Heart right ventricle (tissue), 16 donors: ENCODE data around the gene RBPMS2. TPM values are rescaled to one million over a fixed set of nuclear protein-coding genes. Genes with fewer than 3 reads are reported as not detected.
A peak's percentile ranks its signal among the peaks of the same experiment; 100 is the strongest.

ENCODE experiments used
- ATAC-seq, 8 donors: fragments of 200-7000 bp; cut with Tn5 transposase; one replicate each; pipeline ENCODE4 v1.9.1; 2020; ENCODE audit warnings: mild to moderate bottlenecking in 8 of 8, moderate library complexity in 8 of 8, moderate number of reproducible peaks in 1 of 8
- DNase-seq, 2 donors: peaks; one replicate each; pipeline ENCODE4 v3.0.0-alpha.2; 2020
- H3K27ac ChIP-seq, 10 donors: fragments of 200-600 bp; sonication (generic) in 2 of 10; one replicate each; pipeline versions ENCODE4 v1.5.0 to v1.8.0; 2020 to 2022; ENCODE audit warnings: mild to moderate bottlenecking in 3 of 10
- H3K27me3 ChIP-seq, 7 donors: fragments of 200-600 bp; one replicate each; pipeline ENCODE4 v1.8.0; 2021 to 2022; ENCODE audit warnings: mild to moderate bottlenecking in 2 of 7
- H3K36me3 ChIP-seq, 9 donors: fragments of 200-600 bp; sonication (generic) in 1 of 9; one replicate each; pipeline versions ENCODE4 v1.5.0 to v1.8.0; 2020 to 2022; ENCODE audit warnings: mild to moderate bottlenecking in 2 of 9
- H3K4me1 ChIP-seq, 9 donors: fragments of 200-600 bp; sonication (generic) in 1 of 9; one replicate each; pipeline versions ENCODE4 v1.5.0 to v1.8.0; 2020 to 2022; ENCODE audit warnings: mild to moderate bottlenecking in 4 of 9
- H3K4me3 ChIP-seq, 10 donors: fragments of 200-600 bp; sonication (generic) in 2 of 10; one replicate each; pipeline versions ENCODE4 v1.5.0 to v1.8.0; 2020 to 2022; ENCODE audit warnings: mild to moderate bottlenecking in 7 of 10, moderate library complexity in 2 of 10
- H3K9me3 ChIP-seq, 11 donors: fragments of 200-600 bp in 10 of 11; sonication (generic) in 2 of 11; one replicate each; pipeline versions ENCODE4 v1.5.0 to v1.8.0; 2013 to 2022; ENCODE audit warnings: mild to moderate bottlenecking in 2 of 11, control low read depth in 1 of 11, moderate library complexity in 1 of 11
- WGBS, 2 donors: extraction: QIAGEN DNeasy Blood & Tissue Kit; methylation state at CpG; one replicate each; pipeline ENCODE4 v1.1.7; 2013; ENCODE audit warnings: inconsistent platforms in 1 of 2; 5-methylcytosine and 5-hydroxymethylcytosine counted together
- intact Hi-C, 10 donors: fragments of 100-400 bp; cut with DNase I; formaldehyde crosslinking; loops; one replicate each; pipeline versions ENCODE4 v1.11.1 to v1.14.2; 2022
- polyA plus RNA-seq, 2 donors: library from polyadenylated mRNA; stranded (reverse); fragments of 200-250 nt; gene quantifications; one replicate each; pipeline ENCODE4 v1.2.3, GENCODE V29; 2013
- total RNA-seq, 10 donors: library from RNA; stranded (reverse); fragmentation: NEBNext Ultra II Directional in 3 of 10; extraction: Animal tissue kit (Norgen Biotek cat#: 25700) in 3 of 10; gene quantifications; one replicate each; pipeline versions ENCODE4 v1.2.1 to v1.2.4, GENCODE V29; 2021 to 2023
- TF ChIP-seq, protein P1 (sequence below), 9 donors: fragments of 200-600 bp; sonication (generic) in 2 of 9; IDR thresholded peaks; one replicate each; pipeline versions ENCODE4 v1.5.0 to v1.8.0; 2021 to 2022; ENCODE audit warnings: antibody characterized with exemption in 9 of 9, mild to moderate bottlenecking in 5 of 9, moderate library complexity in 1 of 9
- donor health status: Arrhythmogenic right ventricular cardiomyopathy.
- donor health status: ischemic (EF 13 %, LVEDD 7.1; RV severe dilation, severe dysfunction).
- donor health status: healthy with polysubstance abuse.
- donor health status: DM: no; HTN: yes; CAD: no.
- donor health status: DM: no; HTN: no; CAD: no.
- donor health status: ischemic (EF 25% LVEDD 6.9; RV normal size, moderate dysfunction).
- donor health status: ischemic (EF 25% LVEDD 5.7; RV mildly dilated, moderate dysfunction).
- donor health status: healthy.
- donor health status: DM: yes; HTN: yes; CAD: no.
- donor health status: Ischemic cardiomyopathy.
- donor health status: ischemic (EF 35%, LVEDD 5.7; RV mildly dilated, moderate dysfunction).
- donor health status: nonischemic (EF 11% LVEDD 7.7; RV severe dilation, severe dysfunction).
- donor health status: DM: yes; HTN: yes; CAD: no.
- donor health status: PGD.
- donor health status: ischemic (EF 29% LVEDD 5.4; RV normal size, mild dysfunction).
- donor health status: nonischemic (EF 23%, LVEDD 6.1; RV moderate dilation, normal function).

RBPMS2 gene
- total and polyA plus RNA-seq, 12 donors, result 177 to 310 (median 213) TPM

DNA sequence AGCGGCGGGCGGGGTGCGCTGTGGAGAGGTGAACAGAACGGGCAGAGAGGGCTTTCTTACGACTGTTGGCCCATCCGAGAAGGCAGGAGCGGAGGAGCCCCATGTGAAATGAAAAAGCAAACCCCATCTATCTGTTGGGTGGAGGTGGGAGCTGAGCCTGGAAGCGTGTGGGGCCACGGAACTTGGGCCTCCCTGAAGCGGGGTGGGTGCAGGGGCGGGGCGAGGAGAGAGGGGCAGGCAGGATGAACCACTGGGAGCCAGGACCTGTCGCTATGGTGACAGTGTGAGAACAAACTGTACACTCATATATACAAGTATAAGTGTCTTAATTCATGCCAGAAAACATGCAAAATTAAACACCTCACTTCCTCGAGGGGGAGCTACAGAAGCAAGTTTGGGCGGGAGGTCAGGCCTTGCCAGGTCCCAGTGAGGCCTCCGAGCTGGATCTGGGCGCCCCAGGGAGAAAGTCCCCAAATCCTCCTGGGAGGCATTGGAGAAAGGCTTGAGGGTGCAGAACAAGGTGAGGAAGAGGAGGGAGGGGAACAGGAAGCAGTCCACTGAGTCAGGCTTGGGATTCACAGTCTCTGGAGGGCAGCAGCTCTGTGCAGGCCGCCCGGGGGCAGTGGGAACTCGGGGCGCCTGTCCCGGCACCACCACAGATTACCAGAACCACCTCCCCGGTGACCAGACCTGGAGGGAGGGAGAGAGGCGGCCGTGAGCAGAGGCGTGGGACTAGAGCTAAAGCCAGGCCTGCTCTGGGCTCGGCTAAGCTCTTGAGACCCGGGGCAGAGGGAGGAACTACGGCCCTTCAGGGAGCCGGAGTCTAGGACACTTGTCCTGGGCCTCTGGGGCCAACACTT is 34.8 kb downstream of the RBPMS2 start:
- peak; percentile 58 to 95 (median 84) for ATAC-seq
- peaks cover 12 to 57% (median 38%) of the 10 kb centered on the region in 9 donors for H3K4me1 ChIP-seq
- H3K27ac ChIP-seq, result peak overlapping the region in 9 of 10 donors; percentile 56 to 77 (median 61)
- H3K36me3 ChIP-seq, result peaks cover 0 to 26% (median 0%) of the 10 kb centered on the region in 9 donors
- peak overlapping the region in 3 of 10 donors; percentile 7 to 25 (median 14) for H3K4me3 ChIP-seq
- DNase-seq, result peak; percentile 67 to 73
- intact Hi-C loops, result loop anchor here in 4 of 10 donors (1.0 to 5.0 kb wide), 4 partner anchors 67 to 70 kb away; no protein-coding TSS in a partner anchor
- no peaks in the 10 kb centered on the region for H3K9me3 ChIP-seq
- TF ChIP-seq, protein P1, sequence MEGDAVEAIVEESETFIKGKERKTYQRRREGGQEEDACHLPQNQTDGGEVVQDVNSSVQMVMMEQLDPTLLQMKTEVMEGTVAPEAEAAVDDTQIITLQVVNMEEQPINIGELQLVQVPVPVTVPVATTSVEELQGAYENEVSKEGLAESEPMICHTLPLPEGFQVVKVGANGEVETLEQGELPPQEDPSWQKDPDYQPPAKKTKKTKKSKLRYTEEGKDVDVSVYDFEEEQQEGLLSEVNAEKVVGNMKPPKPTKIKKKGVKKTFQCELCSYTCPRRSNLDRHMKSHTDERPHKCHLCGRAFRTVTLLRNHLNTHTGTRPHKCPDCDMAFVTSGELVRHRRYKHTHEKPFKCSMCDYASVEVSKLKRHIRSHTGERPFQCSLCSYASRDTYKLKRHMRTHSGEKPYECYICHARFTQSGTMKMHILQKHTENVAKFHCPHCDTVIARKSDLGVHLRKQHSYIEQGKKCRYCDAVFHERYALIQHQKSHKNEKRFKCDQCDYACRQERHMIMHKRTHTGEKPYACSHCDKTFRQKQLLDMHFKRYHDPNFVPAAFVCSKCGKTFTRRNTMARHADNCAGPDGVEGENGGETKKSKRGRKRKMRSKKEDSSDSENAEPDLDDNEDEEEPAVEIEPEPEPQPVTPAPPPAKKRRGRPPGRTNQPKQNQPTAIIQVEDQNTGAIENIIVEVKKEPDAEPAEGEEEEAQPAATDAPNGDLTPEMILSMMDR (IDR thresholded peaks at IDR 0.05), result peak in 7 of 9 donors; percentile 20 to 61 (median 46)
- H3K27me3 ChIP-seq, result no peaks in the 10 kb centered on the region
- WGBS, 2 donors, result 59 to 61% methylated on average over 31 of the region's 31 CpGs

DNA sequence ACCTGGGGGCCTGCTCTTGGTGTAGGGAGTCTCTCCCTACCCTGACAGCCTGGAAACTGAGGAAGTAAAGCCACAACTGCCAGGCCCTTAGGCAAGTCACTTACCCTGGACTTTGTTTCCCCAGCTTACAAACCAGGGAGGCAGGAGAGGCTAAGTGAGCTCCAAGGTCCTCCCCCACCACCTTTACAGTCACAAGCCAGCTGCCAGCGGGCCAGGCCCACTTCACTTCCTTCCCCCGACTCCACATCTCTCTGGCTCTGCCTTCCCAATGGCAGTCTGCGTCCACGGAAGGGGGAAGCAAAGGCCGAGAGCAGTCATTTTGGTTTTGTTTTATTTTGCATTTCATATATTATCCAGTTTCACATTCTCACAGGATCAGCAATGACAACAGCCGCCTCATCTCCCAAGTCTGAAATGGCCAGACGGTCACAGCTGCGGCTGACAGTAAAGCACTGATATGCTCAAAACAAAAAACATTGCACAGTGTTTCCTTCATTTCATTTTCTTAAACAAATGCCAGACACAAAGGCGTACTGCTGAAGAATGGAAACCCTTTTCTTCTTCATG is 35.7 kb downstream of the RBPMS2 start:
- Histone ChIP-seq H3K27me3 (no peaks in the 10 kb centered on the region), H3K9me3 (no peaks in the 10 kb centered on the region), H3K4me3 (peak overlapping the region in 2 of 10 donors; percentile 14 to 25), H3K4me1 (peaks cover 12 to 54% (median 38%) of the 10 kb centered on the region in 9 donors), H3K36me3 (peaks cover 0 to 26% (median 0%) of the 10 kb centered on the region in 9 donors), H3K27ac (peak overlapping the region; percentile 16 to 64 (median 52))
- ATAC-seq, result peak in 3 of 8 donors; percentile 8 to 40 (median 19)
- TF ChIP-seq, protein P1 (IDR thresholded peaks at IDR 0.05), result no peak
- DNase-seq, result no peak
- intact Hi-C loops, result loop anchor here in 5 of 10 donors (1.0 to 10.0 kb wide), 6 partner anchors 68 to 175 kb away; partner anchors contain the start of gene ANKDD1A (in 1 of the 5)
- 46 to 50% methylated on average over 9 of the region's 9 CpGs for WGBS, 2 donors

DNA sequence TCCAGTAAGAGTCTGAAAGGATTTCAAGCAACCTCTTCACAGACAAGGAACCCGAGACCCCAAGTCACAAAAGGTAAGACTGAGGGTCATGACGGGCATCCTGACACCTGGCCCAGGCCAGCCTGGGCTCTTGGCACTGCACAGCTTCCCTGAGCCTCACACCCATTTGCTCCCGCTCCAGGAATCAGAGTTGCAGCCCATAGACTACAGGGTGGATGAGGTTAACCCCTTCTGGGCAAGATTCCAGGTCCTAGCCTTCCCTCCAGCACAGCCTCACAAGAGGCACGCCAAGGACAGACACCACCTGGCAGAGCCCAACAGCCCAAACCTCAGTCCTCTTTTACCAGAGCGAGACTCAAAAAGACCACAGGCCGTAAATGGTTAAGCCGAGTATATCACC is 36.2 kb downstream of the RBPMS2 start:
- Histone ChIP-seq H3K36me3 (peaks cover 0 to 29% (median 0%) of the 10 kb centered on the region in 9 donors), H3K27ac (peak overlapping the region in 8 of 10 donors; percentile 16 to 64 (median 52)), H3K27me3 (no peaks in the 10 kb centered on the region), H3K4me1 (peaks cover 12 to 54% (median 38%) of the 10 kb centered on the region in 9 donors), H3K4me3 (no peak overlapping the region), H3K9me3 (no peaks in the 10 kb centered on the region)
- peak in 1 of 8 donors; percentile 24 for ATAC-seq
- intact Hi-C loops, result loop anchor here in 2 of 10 donors (5.0 to 10.0 kb wide), 2 partner anchors 168 to 176 kb away; partner anchors contain the start of gene ANKDD1A (in 1 of the 2)
- DNase-seq, result no peak
- TF ChIP-seq, protein P1 (IDR thresholded peaks at IDR 0.05), result no peak
- 62% methylated on average over 7 of the region's 7 CpGs for WGBS, 2 donors
